SK-N-MC (cell line): Measurements from ENCODE around the gene CNOT11.

ENCODE experiments used
- EZH2 ChIP-seq: fragments of 200-600 bp; sonication (generic); IDR thresholded peaks from one replicate; pipeline ENCODE4 v1.6.1; 2017; ENCODE audit warnings: antibody characterized with exemption
- POLR2AphosphoS5 ChIP-seq: IDR thresholded peaks from 2 replicates; pipeline ENCODE4 v1.6.1; 2012; ENCODE audit warnings: mild to moderate bottlenecking, low read depth, low read length, borderline replicate concordance

- no peak for TF ChIP-seq EZH2
- TF ChIP-seq POLR2AphosphoS5: no peak
These were observed 43.2 kb downstream of the CNOT11 start for GRCh38 chr2:101295895-101296294.
